ENCODE results near the gene AKAP9.

- TF ChIP-seq CTCF (IDR thresholded peaks at IDR 0.05) (no peak), POLR2A (IDR thresholded peaks at IDR 0.05) (no peak), EP300 (IDR thresholded peaks at IDR 0.05) (no peak)
These were observed 134.9 kb downstream of the AKAP9 start for GRCh38 chr7:92075455-92076158.

All from suprapubic skin (tissue), 3 donors.